ENCODE results near the gene SYNE4.
A peak's percentile ranks its signal among the peaks of the same experiment; 100 is the strongest.
"Not testable (repeated sequence)": the region's sequence is repeated elsewhere in the genome, so short reads cannot be mapped to it uniquely, and the experiment has no call there.

Gene SYNE4

GRCh38 chr19:35988824-35989223 is 19.8 kb downstream of the SYNE4 start:
- DNase-seq, result no peak

- peak; percentile 10 for DNase-seq
Observed at GRCh38 chr19:35987571-35987896, 21.1 kb downstream of the SYNE4 start.

GRCh38 chr19:35986664-35987570 is 21.7 kb downstream of the SYNE4 start:
- no peak for DNase-seq

- DNase-seq, result no peak
Observed at GRCh38 chr19:35986111-35986510, 22.5 kb downstream of the SYNE4 start.

GRCh38 chr19:35983177-35983576 is 25.4 kb downstream of the SYNE4 start:
- DNase-seq, result no peak

GRCh38 chr19:35980997-35981396 is 27.6 kb downstream of the SYNE4 start:
- DNase-seq, result not testable (repeated sequence)

- no peak for DNase-seq
Observed at GRCh38 chr19:35978832-35979365, 29.7 kb downstream of the SYNE4 start.

GRCh38 chr19:35978271-35978670 is 30.3 kb downstream of the SYNE4 start:
- no peak for DNase-seq

- DNase-seq, result peak; percentile 67
Observed at GRCh38 chr19:35977446-35978222, 31.0 kb downstream of the SYNE4 start.

GRCh38 chr19:35975608-35976214 is 32.9 kb downstream of the SYNE4 start:
- DNase-seq, result peak; percentile 24

- DNase-seq, result no peak
Observed at GRCh38 chr19:35973487-35973886, 35.1 kb downstream of the SYNE4 start.

GRCh38 chr19:35966771-35967170 is 41.8 kb downstream of the SYNE4 start:
- DNase-seq, result no peak

GRCh38 chr19:35963514-35963913 is 45.1 kb downstream of the SYNE4 start:
- DNase-seq, result peak; percentile 42

GRCh38 chr19:35960432-35960972 is 48.1 kb downstream of the SYNE4 start:
- no peak for DNase-seq

GRCh38 chr19:35959968-35960320 is 48.7 kb downstream of the SYNE4 start:
- no peak for DNase-seq

- no peak for DNase-seq
Observed at GRCh38 chr19:35959040-35959967, 49.3 kb downstream of the SYNE4 start.

GRCh38 chr19:35958660-35959039 is 50.0 kb downstream of the SYNE4 start:
- no peak for DNase-seq

GRCh38 chr19:35957411-35957810 is 51.2 kb downstream of the SYNE4 start:
- DNase-seq, result not testable (repeated sequence)

- DNase-seq, result no peak
Observed at GRCh38 chr19:35955881-35956634, 52.6 kb downstream of the SYNE4 start.
